HUDEP-2 (cell line): ENCODE data around the gene ACOXL.

Experiments
- DNase-seq, 76 experiments: peaks; one replicate each; lab custom pipeline; 2025; ENCODE audit not compliant: unreplicated experiment in 76 of 76; lab: John Stamatoyannopoulos, UW

The ACOXL gene

GRCh38 chr2:110790907-110791306 lies 58.5 kb downstream of the ACOXL start:
- DNase-seq: no peak

DNA sequence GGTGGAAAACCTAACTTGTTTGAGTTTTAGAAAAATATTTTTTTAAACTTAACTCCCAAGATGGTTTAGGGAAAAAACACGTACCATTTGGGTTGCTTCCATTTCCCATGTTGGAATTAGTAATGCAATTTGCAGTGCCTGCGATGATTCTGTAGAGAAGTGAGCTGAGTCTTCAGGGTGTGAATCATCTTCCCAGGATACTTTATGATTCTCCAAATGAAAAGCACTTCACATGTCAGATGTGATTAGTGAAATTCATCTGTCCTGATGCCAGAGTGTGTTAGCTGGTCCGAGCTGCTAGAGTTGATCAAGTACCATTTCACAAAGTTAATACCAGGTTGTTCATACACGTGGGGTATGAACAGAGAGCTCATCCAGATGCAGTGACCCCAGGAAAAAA lies 59.1 kb downstream of the ACOXL start:
- DNase-seq: no peak

GRCh38 chr2:110793034-110793433 lies 60.7 kb downstream of the ACOXL start:
- DNase-seq: no peak

DNA sequence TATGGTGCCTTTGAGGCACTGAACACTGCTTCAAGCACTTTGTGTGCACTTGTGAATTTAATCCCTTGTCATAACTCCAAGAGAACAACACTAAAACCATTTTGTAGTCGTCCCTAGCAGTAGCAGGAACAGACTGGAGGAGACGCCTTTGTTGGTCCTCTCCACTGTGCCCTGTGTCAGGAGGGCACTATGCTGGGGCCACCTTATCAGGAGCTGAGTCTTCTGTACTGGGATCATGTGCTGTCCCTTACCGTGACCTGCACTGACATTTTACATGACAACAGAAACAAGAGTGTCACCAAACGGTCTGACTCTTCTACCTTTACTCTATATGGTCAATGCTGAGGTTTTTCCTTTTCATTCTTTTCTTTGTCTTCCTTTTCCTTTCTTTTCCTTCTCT lies 62.0 kb downstream of the ACOXL start:
- no peak for DNase-seq

GRCh38 chr2:110794951-110795350 lies 62.6 kb downstream of the ACOXL start:
- DNase-seq: no peak

GRCh38 chr2:110796716-110797301 lies 64.4 kb downstream of the ACOXL start:
- no peak for DNase-seq

GRCh38 chr2:110799376-110799775 lies 67.0 kb downstream of the ACOXL start:
- no peak for DNase-seq

DNA sequence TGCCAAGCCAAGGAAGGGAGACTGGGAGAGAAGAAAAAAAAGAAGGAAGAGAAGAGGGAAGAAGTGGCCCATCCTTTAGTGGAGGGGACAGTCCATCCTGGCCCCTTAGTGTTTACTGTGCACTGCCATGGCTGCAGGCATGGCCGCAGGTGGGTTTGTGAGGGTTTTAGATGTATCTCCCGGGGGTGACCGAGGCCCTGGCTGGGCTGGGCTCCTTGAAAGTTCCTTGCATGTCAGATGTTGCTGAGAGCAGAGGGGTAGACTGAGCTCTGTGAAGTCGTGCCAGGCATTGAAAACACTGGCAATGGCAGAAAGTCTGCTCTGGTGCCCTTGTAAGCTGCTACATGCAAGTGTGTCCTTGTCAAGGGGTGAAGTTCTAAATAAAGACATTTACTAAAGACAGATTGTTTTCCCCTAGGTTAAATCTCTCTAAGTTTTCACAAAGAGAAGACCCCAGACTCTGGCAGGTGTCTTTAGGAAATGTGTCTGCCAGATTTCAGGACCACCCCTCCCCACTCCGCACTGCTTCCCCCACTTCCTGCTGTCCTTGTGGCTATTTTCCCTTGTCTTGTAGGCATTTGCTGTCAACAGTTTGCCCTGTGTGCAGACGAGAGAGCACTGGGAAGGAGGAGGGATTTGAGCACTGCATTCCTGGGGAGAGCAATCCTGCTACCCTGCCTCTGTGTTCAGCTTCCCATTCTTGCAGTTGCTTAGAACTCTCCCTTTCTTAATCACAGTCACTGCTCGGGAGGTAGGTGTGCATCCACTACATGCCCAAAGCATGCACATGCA lies 68.4 kb downstream of the ACOXL start:
- DNase-seq: no peak

GRCh38 chr2:110802208-110802932 lies 70.0 kb downstream of the ACOXL start:
- no peak for DNase-seq

GRCh38 chr2:110804433-110804832 lies 72.1 kb downstream of the ACOXL start:
- no peak for DNase-seq

DNA sequence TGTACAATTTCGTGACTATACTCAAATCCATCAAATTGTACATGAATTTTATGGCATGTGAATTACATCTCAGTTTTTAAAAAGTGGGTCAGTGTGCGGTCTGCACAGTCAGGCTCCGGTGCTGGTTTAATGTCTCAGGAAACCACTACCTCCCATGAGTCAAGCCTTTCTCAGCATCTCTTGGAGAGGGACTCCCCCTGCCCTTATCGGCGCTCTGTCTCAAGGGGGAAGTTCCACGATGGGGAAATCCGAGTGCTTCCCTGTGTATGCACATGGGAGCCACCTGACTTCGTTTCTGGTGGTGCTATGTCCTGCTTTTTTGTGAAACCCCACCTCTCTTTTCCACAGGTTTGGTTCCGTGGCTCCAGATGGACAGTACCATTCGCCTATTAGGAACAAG lies 72.5 kb downstream of the ACOXL start:
- DNase-seq: no peak

DNA sequence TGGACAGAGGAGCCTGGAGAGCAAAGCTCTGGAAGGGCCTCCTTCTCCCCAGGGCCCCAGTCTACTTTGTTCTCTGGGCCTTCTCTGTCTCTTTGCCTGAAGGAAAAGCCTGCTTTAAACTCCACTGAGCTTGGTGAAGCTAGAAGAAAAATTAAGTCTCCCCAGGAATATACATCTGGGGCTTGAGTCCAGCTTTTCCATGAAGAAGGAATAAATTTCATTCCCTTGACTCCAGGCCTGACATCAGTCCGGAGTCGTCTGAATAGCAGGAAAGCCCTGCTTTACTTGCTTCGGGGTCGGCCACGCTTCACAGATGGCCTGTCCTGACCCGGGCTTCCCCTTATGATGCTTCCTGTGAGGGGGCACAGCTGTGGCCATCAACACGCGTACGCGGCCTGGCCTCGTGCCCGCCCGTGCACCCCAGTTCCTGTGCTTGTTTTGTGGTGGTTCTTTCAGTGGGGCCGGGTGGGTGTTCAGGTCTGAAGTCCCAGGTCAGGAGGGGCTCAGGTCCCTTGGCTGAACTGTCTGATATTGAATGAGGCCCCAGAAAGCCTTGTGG lies 73.6 kb downstream of the ACOXL start:
- DNase-seq: peak in 5 of 76 experiments; percentile 4 to 26 (median 12)

- DNase-seq: no peak
These were observed 75.1 kb downstream of the ACOXL start for GRCh38 chr2:110807522-110807921.

DNA sequence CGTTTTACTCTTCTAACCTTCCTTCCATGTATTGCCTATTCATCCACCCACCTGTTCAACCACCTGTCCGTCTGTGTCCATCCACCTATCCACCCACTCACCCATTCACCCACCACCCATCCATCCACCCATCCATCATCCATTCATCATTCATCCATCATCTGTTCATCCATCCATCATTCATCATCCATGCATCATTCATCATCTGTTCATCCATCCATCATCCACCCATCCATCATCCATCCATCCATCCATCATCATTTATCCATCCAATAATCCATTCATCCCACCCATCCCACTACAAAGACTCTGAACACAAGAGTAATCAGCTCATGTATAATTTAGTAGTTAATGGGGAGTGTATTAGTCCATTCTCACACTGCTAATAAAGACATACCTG lies 78.0 kb downstream of the ACOXL start:
- DNase-seq: no peak

GRCh38 chr2:110812726-110813645 lies 80.6 kb downstream of the ACOXL start:
- no peak for DNase-seq

GRCh38 chr2:110813896-110814295 lies 81.5 kb downstream of the ACOXL start:
- no peak for DNase-seq

GRCh38 chr2:110815938-110816337 lies 83.6 kb downstream of the ACOXL start:
- no peak for DNase-seq

- DNase-seq: no peak
These were observed 84.3 kb downstream of the ACOXL start for GRCh38 chr2:110816404-110817365.

DNA sequence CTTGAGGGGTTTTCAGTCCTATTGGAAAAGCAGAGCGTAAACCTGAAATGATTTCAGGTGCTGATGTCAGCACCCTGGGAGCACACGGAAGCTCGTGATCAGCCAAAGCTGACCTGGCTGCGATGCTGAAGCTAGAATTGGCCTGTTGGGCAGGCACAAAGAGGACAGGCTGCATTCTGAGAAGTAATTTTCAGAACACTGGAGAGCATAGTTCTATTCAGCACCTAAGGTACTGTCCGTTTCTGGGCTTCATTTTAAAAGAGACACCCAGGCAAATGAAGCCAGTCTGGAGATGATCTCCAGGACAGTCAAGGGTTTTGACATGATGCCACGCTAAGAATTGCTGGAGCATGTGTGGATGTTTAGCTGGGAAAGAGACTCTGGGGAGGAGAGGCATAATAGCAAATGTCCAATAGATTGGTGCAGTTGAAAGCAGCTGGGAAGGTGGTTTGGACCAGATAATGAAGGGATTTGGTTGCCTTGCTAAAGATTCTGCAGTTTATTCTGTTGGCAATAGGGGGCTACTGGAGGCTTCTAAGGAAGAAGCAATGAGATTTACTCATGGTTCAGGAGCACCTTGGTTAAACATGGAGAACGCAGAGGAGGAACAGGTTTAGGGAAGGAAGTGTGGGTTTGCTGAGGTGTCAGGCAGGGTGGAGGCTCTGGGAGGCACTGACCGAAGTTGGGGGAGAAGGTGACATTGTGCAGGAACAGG lies 86.6 kb downstream of the ACOXL start:
- peak in 1 of 76 experiments; percentile 1 for DNase-seq
